ENCODE data around the gene PDE3A.

The PDE3A gene

DNA sequence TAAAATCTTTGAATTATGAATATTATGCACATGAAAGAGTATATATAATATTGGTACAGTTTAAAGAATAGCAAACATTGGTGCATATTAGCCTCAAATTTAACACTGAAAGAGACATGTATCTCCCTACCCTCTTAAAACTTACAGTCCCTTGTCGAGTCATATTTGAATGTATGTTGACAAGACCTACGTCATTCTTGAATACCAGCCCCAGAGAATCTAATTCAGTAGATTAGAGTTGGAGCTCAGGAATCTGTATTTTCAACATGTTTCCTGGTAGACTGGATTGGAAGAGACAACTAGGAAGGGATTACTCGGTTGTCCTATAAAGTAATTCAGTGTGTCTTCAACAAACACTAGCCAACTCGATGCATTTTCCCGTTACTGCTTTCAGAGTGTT is 104.8 kb downstream of the PDE3A start:
- Mint-ChIP-seq H3K36me3 (no peaks in the 10 kb centered on the region), H3K27me3 (no peaks in the 10 kb centered on the region), H3K4me1 (no peaks in the 10 kb centered on the region), H3K4me3 (no peak overlapping the region), H3K27ac (no peak overlapping the region), H3K9me3 (peaks cover 0 to 1% of the 10 kb centered on the region in 2 donors)
- DNase-seq (no peak), ATAC-seq (replicated peaks) (no peak)

DNA sequence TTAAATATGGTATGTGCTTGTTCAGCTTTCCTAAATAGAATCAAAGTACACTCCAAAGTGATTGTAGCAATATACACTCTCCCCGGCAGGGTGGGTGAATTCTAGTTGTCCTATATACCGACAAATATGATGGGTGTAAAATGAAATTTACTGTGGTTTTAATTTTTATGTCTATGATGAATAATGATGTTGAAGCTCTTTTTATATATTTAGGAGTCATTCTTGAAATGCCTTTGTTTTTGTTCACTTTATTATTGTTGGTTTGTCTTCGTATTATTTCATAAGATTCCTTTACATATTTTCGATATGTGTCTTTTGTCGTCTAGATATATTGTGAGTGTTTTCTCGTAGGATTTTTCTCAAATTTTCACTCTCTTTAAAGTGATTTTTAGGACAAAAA is 105.7 kb downstream of the PDE3A start:
- no peak overlapping the region for H3K27ac Mint-ChIP-seq
- no peaks in the 10 kb centered on the region for H3K27me3 Mint-ChIP-seq
- ATAC-seq (replicated peaks) (no peak), DNase-seq (no peak)
- H3K36me3 Mint-ChIP-seq: no peaks in the 10 kb centered on the region
- peaks cover 0 to 1% of the 10 kb centered on the region in 2 donors for H3K9me3 Mint-ChIP-seq
- H3K4me3 Mint-ChIP-seq: no peak overlapping the region
- no peaks in the 10 kb centered on the region for H3K4me1 Mint-ChIP-seq

DNA sequence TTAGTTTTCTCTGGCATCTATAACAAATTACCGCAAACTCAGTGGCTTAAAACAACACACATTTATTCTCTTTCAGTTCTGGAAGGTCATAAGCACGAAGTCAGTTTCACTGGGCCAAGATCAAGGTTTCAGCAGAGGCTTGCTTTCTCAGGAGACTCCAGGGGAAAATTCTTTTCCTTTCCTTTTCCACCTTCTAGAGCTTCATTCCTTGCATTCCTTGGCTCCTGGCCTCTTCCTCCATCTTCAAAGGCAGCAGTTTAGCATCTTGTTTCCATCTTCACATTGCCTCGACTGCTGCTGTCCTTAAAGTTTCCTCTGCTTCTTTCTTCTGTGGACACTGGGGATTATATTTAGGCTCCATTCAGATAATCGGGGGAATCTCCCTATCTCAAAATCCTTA is 106.1 kb downstream of the PDE3A start:
- Mint-ChIP-seq H3K4me3 (no peak overlapping the region), H3K36me3 (no peaks in the 10 kb centered on the region), H3K27ac (no peak overlapping the region), H3K9me3 (peaks cover 0 to 1% of the 10 kb centered on the region in 2 donors), H3K27me3 (no peaks in the 10 kb centered on the region), H3K4me1 (no peaks in the 10 kb centered on the region)
- ATAC-seq (replicated peaks): no peak
- no peak for DNase-seq

DNA sequence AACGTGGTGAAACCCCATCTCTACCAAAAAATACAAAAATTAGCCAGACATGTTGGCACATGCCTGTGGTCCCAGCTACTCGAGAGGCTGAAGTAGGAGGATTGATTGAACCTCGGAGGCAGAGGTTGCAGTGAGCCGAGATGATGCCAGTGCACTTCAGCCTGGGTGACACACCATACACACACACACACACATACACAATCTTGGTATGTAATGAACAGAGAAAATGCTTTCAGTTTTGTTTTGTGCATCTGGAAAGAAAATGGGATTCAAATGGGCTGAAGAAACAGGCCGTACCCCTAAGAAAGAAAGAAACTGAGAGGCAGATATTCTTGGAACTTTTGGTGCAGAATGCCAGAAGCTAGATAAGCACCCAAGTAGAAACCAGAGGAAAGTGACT is 107.2 kb downstream of the PDE3A start:
- no peak for DNase-seq
- H3K27ac Mint-ChIP-seq: no peak overlapping the region
- no peaks in the 10 kb centered on the region for H3K4me1 Mint-ChIP-seq
- no peak for ATAC-seq (replicated peaks)
- H3K9me3 Mint-ChIP-seq: peaks cover 0 to 1% of the 10 kb centered on the region in 2 donors
- no peaks in the 10 kb centered on the region for H3K36me3 Mint-ChIP-seq
- no peaks in the 10 kb centered on the region for H3K27me3 Mint-ChIP-seq
- no peak overlapping the region for H3K4me3 Mint-ChIP-seq

DNA sequence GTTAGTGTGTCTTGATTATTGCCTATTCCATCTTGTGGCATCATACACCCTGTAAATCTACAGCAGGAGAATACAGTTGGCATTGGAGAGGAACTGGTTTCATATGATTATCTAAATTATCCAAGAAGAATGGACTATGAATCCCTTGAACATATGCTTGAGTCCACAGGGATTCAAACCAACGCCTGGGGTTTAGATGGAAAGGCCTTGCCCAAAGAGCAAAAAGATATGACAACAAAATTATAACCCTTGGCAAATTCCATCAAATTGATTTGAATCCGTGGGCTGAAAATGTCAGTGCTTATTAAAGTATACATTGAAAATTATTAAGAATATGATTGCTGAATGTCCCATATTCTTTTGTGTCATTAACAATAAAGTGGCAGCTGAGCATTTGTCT is 108.2 kb downstream of the PDE3A start:
- ATAC-seq (replicated peaks) (no peak), DNase-seq (no peak)
- H3K36me3 Mint-ChIP-seq: no peaks in the 10 kb centered on the region
- no peak overlapping the region for H3K27ac Mint-ChIP-seq
- no peaks in the 10 kb centered on the region for H3K27me3 Mint-ChIP-seq
- H3K9me3 Mint-ChIP-seq: no peaks in the 10 kb centered on the region
- H3K4me3 Mint-ChIP-seq: no peak overlapping the region
- H3K4me1 Mint-ChIP-seq: no peaks in the 10 kb centered on the region

DNA sequence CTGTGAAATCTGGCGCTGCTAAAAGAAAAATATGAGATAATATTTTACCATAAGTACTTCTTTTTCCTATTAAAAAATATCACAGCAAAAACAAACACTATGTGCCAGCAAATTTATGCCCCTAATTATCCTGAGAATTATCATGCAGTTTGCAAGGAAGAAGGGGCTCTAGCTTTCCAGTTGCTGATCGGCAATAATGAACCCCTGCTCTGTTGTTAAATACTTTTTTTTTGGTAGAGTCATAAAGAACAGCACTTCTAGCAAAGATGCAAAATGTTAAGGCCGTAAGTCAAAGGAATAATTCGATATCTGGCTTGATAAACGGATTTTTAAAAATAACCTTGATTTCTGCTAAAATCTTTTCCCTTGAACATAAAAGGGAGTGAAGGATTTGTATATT is 108.9 kb downstream of the PDE3A start:
- no peak overlapping the region for H3K4me3 Mint-ChIP-seq
- ATAC-seq (replicated peaks) (no peak), DNase-seq (no peak)
- H3K9me3 Mint-ChIP-seq: no peaks in the 10 kb centered on the region
- no peaks in the 10 kb centered on the region for H3K36me3 Mint-ChIP-seq
- H3K27me3 Mint-ChIP-seq: no peaks in the 10 kb centered on the region
- no peak overlapping the region for H3K27ac Mint-ChIP-seq
- H3K4me1 Mint-ChIP-seq: no peaks in the 10 kb centered on the region

DNA sequence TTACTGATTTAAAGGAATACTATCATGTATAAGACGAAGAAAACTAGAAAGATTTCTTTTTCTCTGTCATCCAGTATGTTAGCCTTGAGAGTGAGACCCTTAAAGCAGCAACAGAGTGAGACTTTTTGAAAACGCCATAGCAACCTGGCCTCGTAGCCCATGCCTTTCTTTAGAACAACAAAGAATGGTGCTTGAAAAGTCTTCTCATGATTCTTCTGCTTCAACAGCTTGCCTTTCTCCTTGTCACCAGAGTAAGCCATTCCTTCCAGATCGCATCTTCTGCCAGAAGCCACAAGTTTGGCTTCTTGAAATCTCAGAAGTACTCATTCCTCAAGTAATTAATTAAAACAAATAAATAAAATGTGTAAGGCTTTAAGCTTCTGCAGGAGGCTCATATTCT is 109.3 kb downstream of the PDE3A start:
- Mint-ChIP-seq H3K4me3 (no peak overlapping the region), H3K27me3 (no peaks in the 10 kb centered on the region), H3K9me3 (no peaks in the 10 kb centered on the region), H3K36me3 (no peaks in the 10 kb centered on the region), H3K4me1 (no peaks in the 10 kb centered on the region), H3K27ac (no peak overlapping the region)
- DNase-seq: no peak
- ATAC-seq (replicated peaks): no peak

DNA sequence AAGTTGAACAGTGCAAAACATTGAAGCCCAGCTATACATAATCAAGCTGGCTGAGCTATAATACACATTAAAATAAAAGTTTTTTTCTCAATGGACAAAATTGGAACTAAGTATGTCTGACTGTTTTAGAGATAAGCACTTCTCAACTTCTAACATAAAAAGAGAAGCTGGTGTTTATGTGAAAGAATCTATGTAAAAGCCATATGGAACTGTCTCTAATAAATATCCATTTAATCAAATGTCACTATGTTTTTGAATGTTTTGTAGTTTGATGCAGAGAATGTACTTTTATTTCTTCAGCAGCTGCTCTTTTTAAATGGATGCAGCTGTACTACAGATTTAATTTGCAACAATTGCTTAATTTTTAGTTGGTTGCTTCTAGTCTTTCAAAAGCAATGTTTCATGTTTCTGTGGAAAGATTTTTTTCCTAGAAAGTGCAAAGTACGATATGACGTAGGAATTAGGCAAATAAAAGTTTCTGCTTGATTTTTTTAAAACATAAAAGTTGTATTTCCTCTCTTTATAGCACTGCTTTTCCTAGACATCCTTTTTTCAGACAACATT is 114.2 kb downstream of the PDE3A start:
- H3K27ac Mint-ChIP-seq: no peak overlapping the region
- no peaks in the 10 kb centered on the region for H3K36me3 Mint-ChIP-seq
- DNase-seq: no peak
- no peaks in the 10 kb centered on the region for H3K9me3 Mint-ChIP-seq
- no peaks in the 10 kb centered on the region for H3K27me3 Mint-ChIP-seq
- H3K4me3 Mint-ChIP-seq: no peak overlapping the region
- no peaks in the 10 kb centered on the region for H3K4me1 Mint-ChIP-seq
- ATAC-seq (replicated peaks): no peak

DNA sequence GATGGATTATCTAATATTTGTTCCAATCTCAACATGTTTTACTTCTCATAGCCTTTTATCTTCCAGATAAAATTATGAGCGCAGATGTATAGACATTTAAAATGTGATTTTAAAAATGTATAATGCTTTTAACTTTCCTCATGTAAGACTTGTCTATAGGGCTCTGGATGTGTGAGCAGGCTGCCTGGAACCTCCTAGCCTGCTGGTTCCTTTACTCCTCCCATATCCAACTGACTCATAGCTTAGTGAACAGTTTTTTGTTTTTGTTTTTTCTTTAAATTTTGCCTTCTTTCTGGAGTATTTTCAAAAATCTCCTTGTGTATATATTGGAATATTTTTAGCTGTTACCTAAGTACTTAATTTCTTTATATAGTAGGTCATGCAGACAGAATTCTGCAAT is 115.4 kb downstream of the PDE3A start:
- H3K9me3 Mint-ChIP-seq: no peaks in the 10 kb centered on the region
- H3K27ac Mint-ChIP-seq: no peak overlapping the region
- H3K27me3 Mint-ChIP-seq: no peaks in the 10 kb centered on the region
- H3K4me3 Mint-ChIP-seq: no peak overlapping the region
- no peaks in the 10 kb centered on the region for H3K36me3 Mint-ChIP-seq
- no peak for DNase-seq
- no peak for ATAC-seq (replicated peaks)
- no peaks in the 10 kb centered on the region for H3K4me1 Mint-ChIP-seq

DNA sequence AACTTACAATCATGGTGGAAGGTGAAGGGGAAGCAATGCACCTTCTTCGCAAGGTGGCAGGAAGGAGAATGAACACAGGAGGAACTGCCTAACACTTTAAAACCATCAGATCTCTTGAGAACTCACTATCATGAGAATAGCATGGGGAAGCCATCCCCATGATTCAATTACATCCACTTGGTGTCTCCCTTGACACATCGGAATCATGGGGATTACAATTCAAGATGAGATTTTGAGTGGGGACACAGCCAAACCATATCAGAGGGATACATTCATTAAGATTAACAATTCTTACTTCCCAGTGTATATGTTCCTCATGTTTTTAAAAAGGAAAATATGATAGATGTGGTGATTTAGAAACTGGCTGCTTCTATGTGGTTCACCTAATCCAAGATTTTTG is 117.9 kb downstream of the PDE3A start:
- DNase-seq (no peak), ATAC-seq (replicated peaks) (no peak)
- Mint-ChIP-seq H3K27me3 (no peaks in the 10 kb centered on the region), H3K4me3 (no peak overlapping the region), H3K27ac (no peak overlapping the region), H3K36me3 (no peaks in the 10 kb centered on the region), H3K4me1 (no peaks in the 10 kb centered on the region), H3K9me3 (no peaks in the 10 kb centered on the region)

DNA sequence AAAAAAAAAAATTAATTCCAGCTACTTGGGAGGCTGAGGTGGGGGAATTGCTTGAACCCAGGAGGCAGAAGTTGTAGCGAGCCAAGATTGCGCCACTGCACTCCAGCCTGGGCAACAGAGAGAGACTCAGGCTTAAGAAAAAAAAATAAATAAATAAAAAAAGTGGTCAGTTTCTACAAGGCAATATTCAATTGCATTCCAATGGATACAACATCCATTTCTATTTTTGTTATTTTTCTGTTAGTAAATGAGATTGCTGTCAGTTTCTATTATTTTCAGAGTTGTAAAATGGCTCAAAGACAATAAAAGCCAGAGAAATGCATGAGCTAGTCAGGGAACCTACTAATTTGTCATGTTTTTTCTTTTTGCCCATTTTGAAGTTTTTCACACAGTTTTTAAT is 119.2 kb downstream of the PDE3A start:
- Mint-ChIP-seq H3K27me3 (no peaks in the 10 kb centered on the region), H3K27ac (no peak overlapping the region), H3K4me3 (no peak overlapping the region), H3K36me3 (no peaks in the 10 kb centered on the region), H3K9me3 (peaks cover 3% of the 10 kb centered on the region in 2 donors), H3K4me1 (peaks cover 0 to 3% of the 10 kb centered on the region in 2 donors)
- DNase-seq (no peak), ATAC-seq (replicated peaks) (no peak)

DNA sequence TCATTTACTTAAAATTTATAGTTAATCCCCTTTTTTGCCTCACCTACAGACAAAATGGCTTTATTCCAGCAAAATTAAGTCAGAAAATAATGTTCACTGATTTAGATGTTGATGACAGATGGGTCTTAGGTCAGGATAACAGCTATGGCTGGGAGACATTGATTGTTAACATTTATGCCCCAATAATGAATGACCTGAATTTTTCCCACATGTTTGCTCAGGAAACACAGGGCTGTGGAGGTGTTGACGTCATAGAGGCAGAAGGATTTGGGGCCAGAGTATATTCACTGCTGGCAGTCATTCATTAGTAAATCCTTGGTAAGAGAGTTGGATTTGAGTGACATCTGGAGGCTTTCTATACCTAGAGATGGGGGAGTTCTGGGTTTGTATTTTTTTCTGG is 121.3 kb downstream of the PDE3A start:
- ATAC-seq (replicated peaks): no peak
- peaks cover 0 to 3% of the 10 kb centered on the region in 2 donors for H3K4me1 Mint-ChIP-seq
- no peaks in the 10 kb centered on the region for H3K27me3 Mint-ChIP-seq

DNA sequence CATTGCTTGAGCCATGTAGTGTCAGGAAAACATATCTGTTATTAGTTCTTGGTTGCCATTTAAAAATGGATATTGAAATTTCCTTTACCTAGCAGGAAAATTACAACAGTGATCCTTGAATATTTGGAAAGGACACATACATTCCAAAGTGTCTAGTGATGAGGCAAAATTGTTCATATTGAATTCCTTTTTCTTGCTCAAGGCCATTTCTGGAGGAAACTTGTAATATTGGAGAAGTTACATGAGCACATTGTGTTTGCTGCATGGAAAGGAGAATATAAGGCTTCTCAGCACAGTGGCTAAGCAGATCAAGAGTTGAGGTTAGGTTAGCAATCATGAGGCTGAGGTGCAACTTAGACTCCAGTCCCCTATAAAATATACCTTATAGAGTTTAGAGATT is 121.9 kb downstream of the PDE3A start:
- no peak overlapping the region for H3K27ac Mint-ChIP-seq
- peaks cover 0 to 3% of the 10 kb centered on the region in 2 donors for H3K4me1 Mint-ChIP-seq
- H3K36me3 Mint-ChIP-seq: no peaks in the 10 kb centered on the region
- ATAC-seq (replicated peaks): no peak
- peaks cover 3% of the 10 kb centered on the region in 2 donors for H3K9me3 Mint-ChIP-seq
- H3K27me3 Mint-ChIP-seq: no peaks in the 10 kb centered on the region
- no peak overlapping the region for H3K4me3 Mint-ChIP-seq
- no peak for DNase-seq

More for the DNA sequence above, 121.3 kb downstream of the PDE3A start:
- Mint-ChIP-seq H3K36me3 (no peaks in the 10 kb centered on the region), H3K27ac (no peak overlapping the region), H3K4me3 (no peak overlapping the region), H3K9me3 (peaks cover 3% of the 10 kb centered on the region in 2 donors)
- DNase-seq: no peak

DNA sequence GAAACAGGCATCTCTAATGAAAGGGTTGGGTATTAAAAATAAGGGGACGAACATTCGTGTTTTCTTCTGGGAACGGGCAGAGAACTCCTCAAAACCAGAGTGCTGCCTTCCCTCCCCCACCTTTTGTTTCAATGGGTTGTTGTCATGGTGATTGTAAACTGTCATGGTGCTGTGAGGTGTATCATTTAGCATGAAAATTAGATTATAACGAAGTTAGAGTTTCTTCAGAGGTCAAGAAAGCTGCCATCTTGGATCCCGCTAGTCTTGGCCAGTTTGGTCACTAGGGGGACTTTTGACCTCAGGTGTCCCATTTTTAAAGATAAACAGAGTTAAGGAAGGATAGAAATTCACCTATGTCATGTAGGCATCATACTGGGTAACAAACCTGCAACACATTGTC is 123.0 kb downstream of the PDE3A start:
- Mint-ChIP-seq H3K4me1 (peaks cover 0 to 3% of the 10 kb centered on the region in 2 donors), H3K27ac (no peak overlapping the region), H3K36me3 (no peaks in the 10 kb centered on the region), H3K9me3 (peaks cover 3% of the 10 kb centered on the region in 2 donors), H3K27me3 (no peaks in the 10 kb centered on the region), H3K4me3 (no peak overlapping the region)
- ATAC-seq (replicated peaks) (no peak), DNase-seq (no peak)

DNA sequence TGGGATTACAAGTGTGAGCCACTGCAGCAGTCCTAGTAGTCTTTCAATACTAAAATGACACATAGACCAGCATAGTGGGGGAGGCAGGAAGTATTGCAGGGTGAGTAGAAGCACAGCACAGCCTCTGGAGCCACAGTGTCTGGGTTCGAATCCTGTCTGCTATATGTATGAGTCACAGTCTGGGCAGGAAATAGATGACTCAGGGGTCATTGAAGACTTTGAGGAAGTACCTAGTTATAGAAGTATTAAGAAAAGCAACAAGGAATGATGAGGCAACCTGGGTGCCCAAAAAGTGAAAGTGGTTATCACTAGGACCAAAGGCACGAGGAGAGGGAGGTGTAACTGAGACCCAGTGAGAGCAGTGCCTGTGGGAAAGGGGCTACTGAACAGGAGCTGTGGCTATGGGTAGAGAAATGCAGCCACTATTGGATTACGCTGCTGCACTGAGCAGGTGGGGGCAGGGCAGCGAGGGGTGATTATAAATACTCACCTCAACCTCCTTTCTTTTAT is 124.0 kb downstream of the PDE3A start:
- no peak for DNase-seq
- Mint-ChIP-seq H3K36me3 (no peaks in the 10 kb centered on the region), H3K27me3 (no peaks in the 10 kb centered on the region), H3K4me1 (peaks cover 0 to 3% of the 10 kb centered on the region in 2 donors), H3K4me3 (no peak overlapping the region), H3K27ac (no peak overlapping the region), H3K9me3 (peaks cover 3% of the 10 kb centered on the region in 2 donors)
- ATAC-seq (replicated peaks): peak; percentile 50 to 65

DNA sequence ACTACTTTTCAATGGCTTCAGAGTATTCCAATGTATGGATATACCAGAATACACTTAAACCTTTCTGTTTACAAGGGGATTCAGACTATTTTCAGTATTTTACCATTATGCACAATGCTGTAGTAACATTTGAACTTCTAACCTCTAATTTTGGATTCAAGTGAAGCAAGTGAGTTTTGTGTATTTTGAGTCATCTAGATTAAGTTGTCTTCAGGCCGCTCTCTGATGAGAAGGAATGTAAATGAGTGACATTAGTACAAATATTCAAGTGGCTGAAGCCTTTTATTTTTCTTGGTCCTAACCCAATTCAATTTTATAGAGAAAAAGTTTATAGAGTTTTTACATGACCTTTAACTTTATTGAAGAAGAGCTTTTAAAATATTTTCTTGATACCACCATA is 125.6 kb downstream of the PDE3A start:
- DNase-seq (no peak), ATAC-seq (replicated peaks) (no peak)
- H3K4me3 Mint-ChIP-seq: no peak overlapping the region
- peaks cover 0 to 3% of the 10 kb centered on the region in 2 donors for H3K4me1 Mint-ChIP-seq
- peaks cover 3% of the 10 kb centered on the region in 2 donors for H3K9me3 Mint-ChIP-seq
- no peaks in the 10 kb centered on the region for H3K36me3 Mint-ChIP-seq
- H3K27ac Mint-ChIP-seq: no peak overlapping the region
- no peaks in the 10 kb centered on the region for H3K27me3 Mint-ChIP-seq

Data from stimulated activated naive B cell treated with anti-CD40 and anti-IgM and Interleukin-4, amounts not matched to agents 10 μg/mL and 1 μg/mL and 100 μg/mL, for 72 hours (primary cell).